Activated CD8-positive, alpha-beta T cell treated with anti-CD3 and anti-CD28 coated beads for 36 hours (primary cell): ENCODE data around the gene MCF2L. TPM values are rescaled to one million over a fixed set of nuclear protein-coding genes. Genes with fewer than 3 reads are reported as not detected.

Experiments
- ATAC-seq: fragments of 200-7000 bp; cut with Tn5 transposase; one replicate; pipeline ENCODE4 v1.10.0; 2021; ENCODE audit warnings: mild to moderate bottlenecking, moderate library complexity
- CTCF ChIA-PET: fragments of 350-600 bp; sonication (Branson Sonifier 250); formaldehyde crosslinking; loops from one replicate; lab custom pipeline; 2021; ENCODE audit warnings: antibody characterized with exemption; lab: Charles Lee
- POLR2A ChIA-PET: fragments of 350-600 bp; sonication (Branson Sonifier 250); formaldehyde crosslinking; loops from one replicate; lab custom pipeline; 2021; ENCODE audit warnings: antibody characterized with exemption; lab: Charles Lee
- DNase-seq: peaks from one replicate; pipeline ENCODE4 v3.0.0-alpha.2; 2020
- H3K27ac Mint-ChIP-seq: one replicate; pipeline ENCODE4 v1.8.0; 2021; ENCODE audit warnings: mild to moderate bottlenecking, mixed read lengths
- H3K27me3 Mint-ChIP-seq: one replicate; pipeline ENCODE4 v1.8.0; 2021; ENCODE audit warnings: mixed read lengths
- H3K36me3 Mint-ChIP-seq: one replicate; pipeline ENCODE4 v1.8.0; 2021; ENCODE audit warnings: low read depth, mixed read lengths
- H3K4me1 Mint-ChIP-seq: one replicate; pipeline ENCODE4 v1.8.0; 2021; ENCODE audit warnings: low read depth, mixed read lengths
- H3K4me3 Mint-ChIP-seq: one replicate; pipeline ENCODE4 v1.8.0; 2021; ENCODE audit warnings: mild to moderate bottlenecking, moderate library complexity, mixed read lengths
- H3K9me3 Mint-ChIP-seq: one replicate; pipeline ENCODE4 v1.8.0; 2021; ENCODE audit warnings: mixed read lengths
- CTCF ChIP-seq: fragments of 200-600 bp; IDR thresholded peaks from one replicate; pipeline ENCODE4 v1.8.0; 2022; ENCODE audit warnings: antibody characterized with exemption, mild to moderate bottlenecking
- intact Hi-C: fragments of 100-400 bp; cut with micrococcal nuclease; formaldehyde crosslinking; loops from one replicate; pipeline ENCODE4 v1.10.0; 2022
- total RNA-seq, 2 experiments: library from RNA; stranded (reverse); gene quantifications; one replicate each; pipeline ENCODE4 v1.2.3, GENCODE V29; 2021

The MCF2L gene
- total RNA-seq, 2 experiments from 2014 or later = 7.6 to 8.9 TPM

- DNase-seq (no peak), ATAC-seq (no peak)
- H3K36me3 Mint-ChIP-seq = no peaks in the 10 kb centered on the region
- H3K9me3 Mint-ChIP-seq = no peaks in the 10 kb centered on the region
- no peak for TF ChIP-seq CTCF
- H3K4me1 Mint-ChIP-seq = no peaks in the 10 kb centered on the region
- POLR2A ChIA-PET = interaction anchor here (0.6 kb wide), 1 partner anchor 9 kb away, joined by 3 read pairs; no protein-coding TSS in a partner anchor
- no peak overlapping the region for H3K27ac Mint-ChIP-seq
- H3K27me3 Mint-ChIP-seq = no peaks in the 10 kb centered on the region
- intact Hi-C loops = no loop called here
- H3K4me3 Mint-ChIP-seq = no peak overlapping the region
- CTCF ChIA-PET = no interaction called here
Observed at GRCh38 chr13:113095146-113096051, 126.4 kb downstream of the MCF2L start.

- POLR2A ChIA-PET = interaction anchor here (0.6 kb wide), 1 partner anchor 8 kb away, joined by 3 read pairs; no protein-coding TSS in a partner anchor
- no peak overlapping the region for H3K27ac Mint-ChIP-seq
Observed at GRCh38 chr13:113096052-113096744, 127.2 kb downstream of the MCF2L start.

GRCh38 chr13:113096745-113097305 lies 127.8 kb downstream of the MCF2L start:
- Mint-ChIP-seq H3K36me3 (no peaks in the 10 kb centered on the region), H3K9me3 (no peaks in the 10 kb centered on the region), H3K4me3 (no peak overlapping the region), H3K27me3 (no peaks in the 10 kb centered on the region), H3K4me1 (no peaks in the 10 kb centered on the region), H3K27ac (no peak overlapping the region)
- ATAC-seq (no peak), DNase-seq (no peak)
- intact Hi-C loops = no loop called here
- POLR2A ChIA-PET = no interaction called here
- CTCF ChIA-PET = no interaction called here
- TF ChIP-seq CTCF = no peak

More at GRCh38 chr13:113096052-113096744, 127.2 kb downstream of the MCF2L start:
- CTCF ChIA-PET = no interaction called here
- no peaks in the 10 kb centered on the region for H3K36me3 Mint-ChIP-seq
- no peaks in the 10 kb centered on the region for H3K27me3 Mint-ChIP-seq
- ATAC-seq (no peak), DNase-seq (no peak)
- H3K9me3 Mint-ChIP-seq = no peaks in the 10 kb centered on the region
- no peaks in the 10 kb centered on the region for H3K4me1 Mint-ChIP-seq
- intact Hi-C loops = no loop called here
- no peak overlapping the region for H3K4me3 Mint-ChIP-seq
- no peak for TF ChIP-seq CTCF

GRCh38 chr13:113097651-113098050 lies 128.6 kb downstream of the MCF2L start:
- Mint-ChIP-seq H3K36me3 (no peaks in the 10 kb centered on the region), H3K4me3 (no peak overlapping the region), H3K4me1 (no peaks in the 10 kb centered on the region), H3K9me3 (no peaks in the 10 kb centered on the region), H3K27me3 (no peaks in the 10 kb centered on the region), H3K27ac (no peak overlapping the region)
- DNase-seq = no peak
- no peak for TF ChIP-seq CTCF
- intact Hi-C loops = no loop called here
- CTCF ChIA-PET = no interaction called here
- POLR2A ChIA-PET = no interaction called here
- ATAC-seq = no peak
